ENCODE data around the gene HSD3B2. TPM values are rescaled to one million over a fixed set of nuclear protein-coding genes. Genes with fewer than 3 reads are reported as not detected.

Gene HSD3B2
- total RNA-seq, 4 donors from 2014 or later, result 3.9 TPM; not detected in 3

- DNase-seq (ENCODE audit: low spot score in 2 of 2), result no peak
- H3K4me3 ChIP-seq, result no peak overlapping the region
- H3K27me3 ChIP-seq, result no peaks in the 10 kb centered on the region
- H3K9me3 ChIP-seq, result no peaks in the 10 kb centered on the region
- no peak for TF ChIP-seq POLR2A (IDR thresholded peaks at IDR 0.05)
- TF ChIP-seq CTCF (IDR thresholded peaks at IDR 0.05), result no peak
- no peak for TF ChIP-seq EP300 (IDR thresholded peaks at IDR 0.05)
- H3K27ac ChIP-seq, result no peak overlapping the region
- H3K36me3 ChIP-seq, result no peaks in the 10 kb centered on the region
- peaks cover 0 to 9% (median 0%) of the 10 kb centered on the region in 4 donors for H3K4me1 ChIP-seq
- 72 to 73% methylated on average over 2 of the region's 2 CpGs for WGBS, 2 donors
These were observed 33.2 kb downstream of the HSD3B2 start for GRCh38 chr1:119448127-119448511.

GRCh38 chr1:119449971-119450370 is 35.0 kb downstream of the HSD3B2 start:
- WGBS, 2 donors, result 74 to 80% methylated on average over 8 of the region's 8 CpGs
- no peak for TF ChIP-seq POLR2A (IDR thresholded peaks at IDR 0.05)
- no peak for DNase-seq (ENCODE audit: low spot score in 2 of 2)
- Histone ChIP-seq H3K4me3 (no peak overlapping the region), H3K27ac (no peak overlapping the region), H3K27me3 (no peaks in the 10 kb centered on the region), H3K9me3 (no peaks in the 10 kb centered on the region), H3K36me3 (no peaks in the 10 kb centered on the region), H3K4me1 (peaks cover 0 to 15% (median 0%) of the 10 kb centered on the region in 4 donors)

GRCh38 chr1:119451158-119451557 is 36.2 kb downstream of the HSD3B2 start:
- TF ChIP-seq EP300 (IDR thresholded peaks at IDR 0.05) (no peak), POLR2A (IDR thresholded peaks at IDR 0.05) (no peak), CTCF (IDR thresholded peaks at IDR 0.05) (no peak)
- H3K4me3 ChIP-seq, result no peak overlapping the region
- 38 to 51% methylated on average over 6 of the region's 6 CpGs for WGBS, 2 donors
- peaks cover 0 to 15% (median 0%) of the 10 kb centered on the region in 4 donors for H3K4me1 ChIP-seq
- H3K27me3 ChIP-seq, result no peaks in the 10 kb centered on the region
- H3K27ac ChIP-seq, result no peak overlapping the region
- no peaks in the 10 kb centered on the region for H3K36me3 ChIP-seq
- no peaks in the 10 kb centered on the region for H3K9me3 ChIP-seq
- no peak for DNase-seq (ENCODE audit: low spot score in 2 of 2)

DNA sequence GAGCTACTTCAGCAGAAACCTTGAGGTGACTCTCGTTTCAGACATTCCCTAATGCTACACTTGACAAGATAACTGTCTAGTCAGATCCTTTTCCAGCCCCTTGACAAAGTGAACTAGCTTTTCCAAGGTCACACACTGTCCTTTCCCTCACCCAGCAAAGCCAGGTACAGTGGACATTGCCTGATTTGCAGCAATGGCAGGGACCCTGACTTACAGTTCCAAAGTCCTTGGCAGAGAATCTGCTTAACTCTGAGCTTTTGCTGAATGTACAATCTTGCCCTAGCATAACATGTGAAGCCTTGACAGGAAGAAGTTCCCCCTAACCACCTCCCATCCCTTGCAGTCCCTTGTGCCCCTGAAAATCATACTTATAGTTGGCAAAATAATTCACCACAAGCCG is 37.1 kb downstream of the HSD3B2 start:
- WGBS, 2 donors, result 50 to 68% methylated on average over 2 of the region's 2 CpGs
- no peaks in the 10 kb centered on the region for H3K36me3 ChIP-seq
- H3K4me1 ChIP-seq, result peaks cover 0 to 15% (median 0%) of the 10 kb centered on the region in 4 donors
- no peak overlapping the region for H3K4me3 ChIP-seq
- no peaks in the 10 kb centered on the region for H3K9me3 ChIP-seq
- H3K27me3 ChIP-seq, result no peaks in the 10 kb centered on the region
- TF ChIP-seq EP300 (IDR thresholded peaks at IDR 0.05) (no peak), POLR2A (IDR thresholded peaks at IDR 0.05) (no peak), CTCF (IDR thresholded peaks at IDR 0.05) (no peak)
- DNase-seq (ENCODE audit: low spot score in 2 of 2), result no peak
- H3K27ac ChIP-seq, result no peak overlapping the region

DNA sequence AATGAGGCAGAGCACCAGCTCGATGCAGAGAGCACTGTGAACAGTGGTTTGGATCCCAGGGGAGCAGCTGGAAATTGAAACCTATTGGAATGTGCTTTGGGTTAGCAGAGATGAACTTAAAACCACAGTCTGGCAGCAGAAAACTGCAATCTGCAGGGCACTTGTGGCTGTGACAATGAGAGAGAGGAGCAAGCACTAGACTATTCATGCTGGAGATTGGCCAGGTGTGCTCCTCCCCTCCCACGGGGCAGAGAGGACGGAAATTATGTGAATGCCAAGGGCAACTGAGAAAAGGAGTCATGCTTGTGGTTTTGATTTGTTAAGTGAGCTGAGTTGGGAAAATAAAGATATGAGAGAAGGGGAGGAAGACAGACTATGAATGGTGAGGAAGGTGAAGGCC is 38.1 kb downstream of the HSD3B2 start:
- TF ChIP-seq CTCF (IDR thresholded peaks at IDR 0.05) (no peak), EP300 (IDR thresholded peaks at IDR 0.05) (no peak)
- H3K4me1 ChIP-seq, result peaks cover 0 to 15% (median 0%) of the 10 kb centered on the region in 4 donors
- WGBS, 2 donors, result 40 to 49% methylated on average over 3 of the region's 3 CpGs
- DNase-seq (ENCODE audit: low spot score in 2 of 2), result peak; percentile 37 to 38
- no peak overlapping the region for H3K27ac ChIP-seq
- H3K36me3 ChIP-seq, result no peaks in the 10 kb centered on the region
- no peaks in the 10 kb centered on the region for H3K27me3 ChIP-seq
- no peaks in the 10 kb centered on the region for H3K9me3 ChIP-seq
- no peak overlapping the region for H3K4me3 ChIP-seq

GRCh38 chr1:119462964-119463363 is 48.0 kb downstream of the HSD3B2 start:
- Histone ChIP-seq H3K9me3 (no peaks in the 10 kb centered on the region), H3K27ac (no peak overlapping the region), H3K4me1 (no peaks in the 10 kb centered on the region), H3K4me3 (no peak overlapping the region), H3K36me3 (no peaks in the 10 kb centered on the region), H3K27me3 (no peaks in the 10 kb centered on the region)
- no peak for DNase-seq (ENCODE audit: low spot score in 2 of 2)
- TF ChIP-seq EP300 (IDR thresholded peaks at IDR 0.05), result no peak
- no peak for TF ChIP-seq CTCF (IDR thresholded peaks at IDR 0.05)
- no peak for TF ChIP-seq POLR2A (IDR thresholded peaks at IDR 0.05)
- WGBS, 2 donors, result 88 to 96% methylated on average over 2 of the region's 2 CpGs
